HEK293T (cell line): Measurements from ENCODE around the gene MRPL42.

ENCODE experiments used
- CTCF ChIA-PET: fragments of 350-600 bp; formaldehyde crosslinking; extraction: SDS; loops from one replicate; lab custom pipeline; 2021; ENCODE audit warnings: antibody characterized with exemption, inconsistent platforms; lab: Yijun Ruan, JAX
- POLR2A ChIA-PET: fragments of 350-600 bp; formaldehyde crosslinking; extraction: SDS; loops from one replicate; lab custom pipeline; 2020; ENCODE audit warnings: antibody characterized with exemption, inconsistent platforms; lab: Yijun Ruan, JAX
- DNase-seq: peaks from one replicate; pipeline ENCODE4 v3.0.0; 2012; ENCODE audit warnings: mixed read lengths; ENCODE audit errors: extremely low spot score
- ARNT ChIP-seq: fragments of 450-650 bp; IDR thresholded peaks from 2 replicates; pipeline ENCODE4 v1.6.1; 2017; ENCODE audit warnings: mild to moderate bottlenecking
- BHLHE40 ChIP-seq: fragments of 450-650 bp; IDR thresholded peaks from 2 replicates; pipeline ENCODE4 v1.6.1; 2016; ENCODE audit warnings: mild to moderate bottlenecking, moderate library complexity, borderline replicate concordance
- CTBP1 ChIP-seq: fragments of 450-650 bp; IDR thresholded peaks from 2 replicates; pipeline ENCODE4 v1.6.1; 2016; ENCODE audit warnings: borderline replicate concordance
- ELF4 ChIP-seq: fragments of 450-650 bp; IDR thresholded peaks from 2 replicates; pipeline ENCODE4 v1.6.1; 2017; ENCODE audit warnings: antibody characterized with exemption
- FOXA1 ChIP-seq: fragments of 450-650 bp; IDR thresholded peaks from 2 replicates; pipeline ENCODE4 v1.6.1; 2016; ENCODE audit warnings: mild to moderate bottlenecking
- FOXK2 ChIP-seq: fragments of 450-650 bp; IDR thresholded peaks from 2 replicates; pipeline ENCODE4 v1.6.1; 2016; ENCODE audit warnings: mild to moderate bottlenecking
- FOXM1 ChIP-seq: fragments of 450-650 bp; IDR thresholded peaks from 2 replicates; pipeline ENCODE4 v1.6.1; 2017; ENCODE audit warnings: mild to moderate bottlenecking, borderline replicate concordance
- HDGF ChIP-seq: fragments of 450-650 bp; IDR thresholded peaks from 2 replicates; pipeline ENCODE4 v1.6.1; 2017; ENCODE audit warnings: antibody characterized with exemption, borderline replicate concordance
- L3MBTL2 ChIP-seq: fragments of 450-650 bp; conservative IDR thresholded peaks from 2 replicates; pipeline ENCODE4 v1.6.1; 2016; ENCODE audit warnings: mild to moderate bottlenecking
- LEF1 ChIP-seq: fragments of 450-650 bp; IDR thresholded peaks from 2 replicates; pipeline ENCODE4 v1.6.1; 2017; ENCODE audit warnings: mild to moderate bottlenecking, borderline replicate concordance
- NFRKB ChIP-seq: fragments of 450-650 bp; IDR thresholded peaks from 2 replicates; pipeline ENCODE4 v1.6.1; 2016; ENCODE audit warnings: mild to moderate bottlenecking, moderate library complexity
- PKNOX1 ChIP-seq: fragments of 450-650 bp; IDR thresholded peaks from 2 replicates; pipeline ENCODE4 v1.6.1; 2016
- SP1 ChIP-seq: fragments of 450-650 bp; IDR thresholded peaks from 2 replicates; pipeline ENCODE4 v1.6.1; 2017
- SUZ12 ChIP-seq: fragments of 450-650 bp; IDR thresholded peaks from 2 replicates; pipeline ENCODE4 v1.6.1; 2016; ENCODE audit warnings: mild to moderate bottlenecking
- TARDBP ChIP-seq: fragments of 450-650 bp; IDR thresholded peaks from 2 replicates; pipeline ENCODE4 v1.6.1; 2016
- ZNF384 ChIP-seq: fragments of 450-650 bp; IDR thresholded peaks from 2 replicates; pipeline ENCODE4 v1.6.1; 2016

MRPL42 gene

DNA sequence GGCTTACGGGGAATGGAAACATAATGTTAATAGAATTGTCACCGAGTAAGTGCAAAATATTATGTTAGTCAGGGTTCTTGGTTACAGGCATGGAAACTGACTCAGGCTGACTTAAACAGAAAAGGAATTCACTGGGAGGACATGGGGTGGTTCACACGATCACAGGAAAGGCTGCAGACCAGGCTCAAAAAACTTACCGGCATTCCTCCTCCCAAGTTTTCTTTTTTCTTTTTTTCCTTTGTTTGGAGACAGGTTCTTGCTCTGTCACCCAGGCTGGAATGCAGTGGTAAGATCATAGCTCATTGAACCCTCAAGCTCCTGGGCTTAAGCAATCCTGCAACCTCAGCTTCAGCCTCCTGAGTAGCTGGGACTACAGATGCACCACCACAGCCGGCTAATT lies 13.7 kb upstream of the MRPL42 start:
- CTCF ChIA-PET = no interaction called here
- POLR2A ChIA-PET = no interaction called here
- TF ChIP-seq ZNF384 (no peak), FOXK2 (no peak), LEF1 (no peak), HDGF (no peak), SP1 (no peak), SUZ12 (no peak), TARDBP (no peak), FOXM1 (no peak), BHLHE40 (no peak), FOXA1 (no peak), PKNOX1 (no peak), ARNT (no peak), L3MBTL2 (no peak), NFRKB (no peak), ELF4 (no peak), CTBP1 (no peak)
- DNase-seq = no peak

- TF ChIP-seq CTBP1 = no peak
- no peak for TF ChIP-seq PKNOX1
- no peak for TF ChIP-seq SP1
- TF ChIP-seq HDGF = no peak
- no peak for TF ChIP-seq ELF4
- no peak for TF ChIP-seq ARNT
- TF ChIP-seq SUZ12 = no peak
- no peak for TF ChIP-seq FOXM1
- no peak for DNase-seq
- CTCF ChIA-PET = no interaction called here
- POLR2A ChIA-PET = no interaction called here
These were observed 11.2 kb upstream of the MRPL42 start for GRCh38 chr12:93456077-93456476.

- DNase-seq = no peak
- ChIA-PET CTCF (no interaction called here), POLR2A (no interaction called here)
- no peak for TF ChIP-seq NFRKB
- no peak for TF ChIP-seq CTBP1
- TF ChIP-seq PKNOX1 = no peak
- no peak for TF ChIP-seq FOXM1
- TF ChIP-seq BHLHE40 = no peak
- no peak for TF ChIP-seq TARDBP
- no peak for TF ChIP-seq ELF4
- no peak for TF ChIP-seq L3MBTL2
These were observed 8.2 kb upstream of the MRPL42 start for GRCh38 chr12:93459097-93459496.

DNA sequence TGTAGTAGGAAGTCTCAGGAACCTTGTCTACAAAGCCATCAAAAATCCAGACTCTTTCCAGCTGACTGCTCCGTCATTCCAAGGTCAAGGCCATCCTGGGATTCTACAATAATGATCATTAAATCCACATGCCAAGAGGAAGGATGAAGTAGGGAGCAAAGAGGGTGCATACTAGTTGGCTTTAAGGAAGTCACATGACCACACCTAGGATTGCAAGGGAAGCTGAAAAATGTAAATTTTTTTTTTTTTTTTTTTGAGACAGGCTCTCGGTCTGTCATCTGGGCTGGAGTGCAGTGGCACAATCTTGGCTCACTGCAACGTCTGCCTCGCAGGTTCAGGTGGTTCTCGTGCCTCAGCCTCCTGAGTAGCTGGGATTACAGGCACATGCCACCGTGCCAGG lies 7.3 kb upstream of the MRPL42 start:
- TF ChIP-seq L3MBTL2 (no peak), NFRKB (no peak), FOXM1 (no peak), LEF1 (no peak), FOXA1 (no peak), TARDBP (no peak), ARNT (no peak), PKNOX1 (no peak), ZNF384 (no peak), ELF4 (no peak), SUZ12 (no peak), SP1 (no peak), CTBP1 (no peak), FOXK2 (no peak), BHLHE40 (no peak)
- ChIA-PET CTCF (interaction anchor here (0.6 kb wide), 1 partner anchor 632 kb away, joined by 5 read pairs; no protein-coding TSS in a partner anchor), POLR2A (no interaction called here)
- no peak for DNase-seq

GRCh38 chr12:93460902-93461301 lies 6.4 kb upstream of the MRPL42 start:
- CTCF ChIA-PET = no interaction called here

DNA sequence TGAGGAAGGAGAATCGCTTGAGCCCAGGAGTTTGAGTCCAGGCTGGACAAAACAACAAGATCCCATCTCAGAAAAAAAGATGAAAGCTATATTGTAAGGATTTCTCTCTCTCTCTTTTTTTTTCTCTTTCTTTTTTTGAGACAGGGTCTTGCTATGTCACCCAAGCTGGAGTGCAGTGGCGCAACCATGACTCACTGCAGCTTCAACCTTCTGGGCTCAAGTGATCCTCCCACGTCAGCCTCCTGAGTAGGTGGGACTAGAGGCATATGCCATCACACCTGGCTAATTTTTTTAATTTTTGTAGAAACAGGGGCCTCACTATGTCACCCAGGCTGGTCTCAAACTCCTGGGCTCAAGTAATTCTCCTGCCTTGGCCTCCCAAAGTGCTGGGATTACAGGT lies 5.8 kb upstream of the MRPL42 start:
- TF ChIP-seq FOXA1 = no peak
- TF ChIP-seq ELF4 = no peak
- TF ChIP-seq ARNT = no peak
- TF ChIP-seq TARDBP = no peak
- TF ChIP-seq HDGF = no peak
- no peak for TF ChIP-seq PKNOX1
- TF ChIP-seq CTBP1 = no peak
- no peak for TF ChIP-seq LEF1
- TF ChIP-seq SP1 = no peak
- no peak for TF ChIP-seq ZNF384
- no peak for TF ChIP-seq SUZ12
- TF ChIP-seq FOXK2 = no peak
- no peak for TF ChIP-seq FOXM1
- TF ChIP-seq BHLHE40 = no peak
- CTCF ChIA-PET = no interaction called here
- no peak for DNase-seq
- POLR2A ChIA-PET = no interaction called here

More at GRCh38 chr12:93460902-93461301, 6.4 kb upstream of the MRPL42 start:
- POLR2A ChIA-PET = no interaction called here
- no peak for DNase-seq
- TF ChIP-seq NFRKB = no peak
- TF ChIP-seq FOXM1 = no peak
- no peak for TF ChIP-seq HDGF
- no peak for TF ChIP-seq SUZ12
- no peak for TF ChIP-seq FOXK2
- TF ChIP-seq ZNF384 = no peak
- no peak for TF ChIP-seq TARDBP
- TF ChIP-seq BHLHE40 = no peak
